Calu3 (cell line): ENCODE results near the gene ARHGEF28. TPM values are rescaled to one million over a fixed set of nuclear protein-coding genes. Genes with fewer than 3 reads are reported as not detected.

Source experiments
- BruUV-seq: library from RNA; stranded (reverse); fragments of 400-500 nt; replicated peaks from 2 replicates; lab custom pipeline; 2021; lab: Mats Ljungman, UMichigan
- CTCF ChIA-PET: fragments of 300-600 bp; sonication (Branson Sonifier 250); formaldehyde crosslinking; loops from one replicate; lab custom pipeline; 2022; ENCODE audit warnings: antibody characterized with exemption; lab: Charles Lee
- DNase-seq: peaks from one replicate; pipeline ENCODE4 v3.0.0; 2022
- H3K27ac Mint-ChIP-seq: one replicate; pipeline ENCODE4 v1.8.0; 2022; ENCODE audit warnings: mixed read lengths; ENCODE audit not compliant: unreplicated experiment
- H3K27me3 Mint-ChIP-seq: one replicate; pipeline ENCODE4 v1.8.0; 2022; ENCODE audit warnings: mixed read lengths; ENCODE audit not compliant: unreplicated experiment
- H3K36me3 Mint-ChIP-seq: one replicate; pipeline ENCODE4 v1.8.0; 2022; ENCODE audit warnings: mild to moderate bottlenecking, moderate library complexity, mixed read lengths; ENCODE audit not compliant: insufficient read depth, unreplicated experiment
- H3K4me1 Mint-ChIP-seq: one replicate; pipeline ENCODE4 v1.8.0; 2022; ENCODE audit warnings: mild to moderate bottlenecking, low read depth, mixed read lengths; ENCODE audit not compliant: unreplicated experiment
- H3K4me3 Mint-ChIP-seq: one replicate; pipeline ENCODE4 v1.8.0; 2022; ENCODE audit warnings: mild to moderate bottlenecking, low read depth, moderate library complexity, mixed read lengths; ENCODE audit not compliant: unreplicated experiment
- H3K9me3 Mint-ChIP-seq: one replicate; pipeline ENCODE4 v1.8.0; 2022; ENCODE audit warnings: low read depth, mixed read lengths; ENCODE audit not compliant: unreplicated experiment
- intact Hi-C: fragments of 100-400 bp; cut with micrococcal nuclease; formaldehyde crosslinking; loops from one replicate; pipeline ENCODE4 v1.10.0; 2022; ENCODE audit not compliant: unreplicated experiment
- total RNA-seq: library from RNA; stranded (reverse); gene quantifications from 2 replicates; pipeline ENCODE4 v1.2.3, GENCODE V29; 2022
- TF ChIP-seq, protein P1 (sequence below): fragments of 200-600 bp; IDR thresholded peaks from one replicate; pipeline ENCODE4 v1.8.0; 2022; ENCODE audit warnings: antibody characterized with exemption; ENCODE audit not compliant: unreplicated experiment

Gene ARHGEF28
- total RNA-seq, 1 experiment from 2014 or later = 92.0 TPM

DNA sequence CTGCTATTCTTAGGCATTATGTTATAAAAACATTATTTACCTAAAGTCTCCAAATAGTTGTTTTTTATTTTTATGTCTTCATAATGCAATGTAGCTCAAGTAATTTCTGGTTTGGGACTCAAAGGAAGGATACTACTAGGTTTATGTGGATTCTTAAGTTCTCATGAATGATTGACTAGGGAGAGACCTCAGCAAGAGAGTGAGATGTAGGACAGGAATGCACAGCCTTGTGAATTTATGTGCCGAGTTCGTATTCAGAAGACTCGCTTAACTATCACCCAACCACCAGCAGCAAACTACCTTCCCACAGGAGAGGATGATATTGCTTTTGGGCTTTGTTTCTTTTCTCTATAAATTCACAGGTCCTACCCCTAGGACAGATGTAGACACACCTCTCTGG, 282.9 kb downstream of the ARHGEF28 start:
- no TSS peak for BruUV-seq
- CTCF ChIA-PET = no interaction called here
- Mint-ChIP-seq H3K27me3 (no peaks in the 10 kb centered on the region), H3K36me3 (peaks cover 68% of the 10 kb centered on the region), H3K4me1 (no peaks in the 10 kb centered on the region), H3K27ac (no peak overlapping the region), H3K9me3 (no peaks in the 10 kb centered on the region), H3K4me3 (no peak overlapping the region)
- intact Hi-C loops = no loop called here
- TF ChIP-seq, protein P1, sequence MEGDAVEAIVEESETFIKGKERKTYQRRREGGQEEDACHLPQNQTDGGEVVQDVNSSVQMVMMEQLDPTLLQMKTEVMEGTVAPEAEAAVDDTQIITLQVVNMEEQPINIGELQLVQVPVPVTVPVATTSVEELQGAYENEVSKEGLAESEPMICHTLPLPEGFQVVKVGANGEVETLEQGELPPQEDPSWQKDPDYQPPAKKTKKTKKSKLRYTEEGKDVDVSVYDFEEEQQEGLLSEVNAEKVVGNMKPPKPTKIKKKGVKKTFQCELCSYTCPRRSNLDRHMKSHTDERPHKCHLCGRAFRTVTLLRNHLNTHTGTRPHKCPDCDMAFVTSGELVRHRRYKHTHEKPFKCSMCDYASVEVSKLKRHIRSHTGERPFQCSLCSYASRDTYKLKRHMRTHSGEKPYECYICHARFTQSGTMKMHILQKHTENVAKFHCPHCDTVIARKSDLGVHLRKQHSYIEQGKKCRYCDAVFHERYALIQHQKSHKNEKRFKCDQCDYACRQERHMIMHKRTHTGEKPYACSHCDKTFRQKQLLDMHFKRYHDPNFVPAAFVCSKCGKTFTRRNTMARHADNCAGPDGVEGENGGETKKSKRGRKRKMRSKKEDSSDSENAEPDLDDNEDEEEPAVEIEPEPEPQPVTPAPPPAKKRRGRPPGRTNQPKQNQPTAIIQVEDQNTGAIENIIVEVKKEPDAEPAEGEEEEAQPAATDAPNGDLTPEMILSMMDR = no peak
- no peak for DNase-seq

DNA sequence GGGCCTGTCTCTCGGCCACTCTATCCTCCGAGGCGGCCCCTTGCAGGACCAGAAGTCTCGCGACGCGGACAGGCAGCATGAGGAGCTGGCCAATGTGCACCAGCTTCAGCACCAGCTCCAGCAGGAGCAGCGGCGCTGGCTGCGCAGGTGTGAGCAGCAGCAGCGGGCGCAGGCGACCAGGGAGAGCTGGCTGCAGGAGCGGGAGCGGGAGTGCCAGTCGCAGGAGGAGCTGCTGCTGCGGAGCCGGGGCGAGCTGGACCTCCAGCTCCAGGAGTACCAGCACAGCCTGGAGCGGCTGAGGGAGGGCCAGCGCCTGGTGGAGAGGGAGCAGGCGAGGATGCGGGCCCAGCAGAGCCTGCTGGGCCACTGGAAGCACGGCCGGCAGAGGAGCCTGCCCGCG, 283.5 kb downstream of the ARHGEF28 start:
- intact Hi-C loops = no loop called here
- Mint-ChIP-seq H3K36me3 (peaks cover 74% of the 10 kb centered on the region), H3K27ac (no peak overlapping the region), H3K4me3 (no peak overlapping the region), H3K27me3 (no peaks in the 10 kb centered on the region), H3K9me3 (no peaks in the 10 kb centered on the region), H3K4me1 (no peaks in the 10 kb centered on the region)
- no peak for DNase-seq
- no TSS peak for BruUV-seq
- TF ChIP-seq, protein P1 = no peak
- CTCF ChIA-PET = no interaction called here

DNA sequence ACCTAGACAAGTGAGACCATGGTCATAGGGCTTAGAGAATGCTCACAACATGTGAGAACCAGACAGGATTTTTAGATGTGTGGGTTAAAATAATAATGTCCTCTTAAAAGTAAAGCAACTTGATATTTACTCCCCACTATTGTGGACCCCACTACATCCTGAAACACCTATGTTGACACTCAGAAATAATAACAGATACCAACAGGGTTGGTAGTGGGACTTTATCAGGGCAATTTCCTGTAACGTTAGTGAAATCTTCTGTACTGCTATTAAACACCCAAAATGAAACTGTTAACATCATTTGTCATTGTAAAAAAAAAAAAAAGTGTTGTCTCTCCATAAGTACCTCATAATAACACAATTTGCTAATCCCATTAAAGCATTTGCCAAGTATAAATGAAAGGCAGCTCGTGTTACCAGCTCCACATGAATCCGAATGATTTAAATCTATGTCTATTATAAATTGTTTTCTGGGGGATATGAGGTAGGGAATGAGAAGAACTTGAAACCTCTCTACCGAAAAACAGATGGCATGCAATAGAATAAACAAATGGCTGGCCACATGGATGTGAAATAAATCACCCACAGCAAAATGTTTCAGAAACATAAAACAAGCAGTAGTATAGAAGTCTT, 285.9 kb downstream of the ARHGEF28 start:
- CTCF ChIA-PET = no interaction called here
- no TSS peak for BruUV-seq
- no peaks in the 10 kb centered on the region for H3K9me3 Mint-ChIP-seq
- H3K36me3 Mint-ChIP-seq = peaks cover 67% of the 10 kb centered on the region
- no peak overlapping the region for H3K27ac Mint-ChIP-seq
- intact Hi-C loops = no loop called here
- H3K4me3 Mint-ChIP-seq = no peak overlapping the region
- H3K27me3 Mint-ChIP-seq = no peaks in the 10 kb centered on the region
- DNase-seq = no peak
- no peaks in the 10 kb centered on the region for H3K4me1 Mint-ChIP-seq
- TF ChIP-seq, protein P1 = no peak

DNA sequence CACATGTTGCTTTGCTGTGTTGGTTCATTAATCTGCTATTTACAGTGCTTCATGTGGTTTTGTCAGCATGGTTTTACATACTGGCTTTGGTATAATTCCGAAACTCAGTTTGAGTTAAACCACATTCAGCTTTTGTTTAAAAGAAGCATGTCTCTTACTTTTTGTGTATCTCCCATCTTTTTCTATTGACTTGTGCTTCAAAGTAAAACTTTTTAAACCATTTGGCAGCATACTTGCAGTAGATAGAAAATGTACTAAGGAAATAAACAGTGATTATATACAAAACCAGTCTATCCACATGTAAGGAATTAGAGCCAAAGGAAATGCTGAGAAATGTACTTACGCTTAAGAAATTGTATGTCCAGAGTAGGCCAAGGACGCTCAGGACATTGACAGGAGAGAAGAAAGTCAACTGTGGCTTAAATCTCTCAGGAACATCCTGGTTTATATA, 286.9 kb downstream of the ARHGEF28 start:
- no peak for DNase-seq
- Mint-ChIP-seq H3K9me3 (no peaks in the 10 kb centered on the region), H3K36me3 (peaks cover 66% of the 10 kb centered on the region), H3K4me3 (no peak overlapping the region), H3K27ac (peak overlapping the region; percentile 11), H3K27me3 (no peaks in the 10 kb centered on the region), H3K4me1 (no peaks in the 10 kb centered on the region)
- CTCF ChIA-PET = no interaction called here
- TF ChIP-seq, protein P1 = no peak
- intact Hi-C loops = no loop called here
- BruUV-seq = no TSS peak
